CD4-positive, alpha-beta T cell treated with Interleukin-6 for 4 hours (primary cell): ENCODE data around the gene THTPA.
A peak's percentile ranks its signal among the peaks of the same experiment; 100 is the strongest.

Experiments used
- DNase-seq: peaks from one replicate; pipeline ENCODE4 v3.0.0-alpha.2; 2020; ENCODE audit warnings: mixed read lengths

The THTPA gene

DNA sequence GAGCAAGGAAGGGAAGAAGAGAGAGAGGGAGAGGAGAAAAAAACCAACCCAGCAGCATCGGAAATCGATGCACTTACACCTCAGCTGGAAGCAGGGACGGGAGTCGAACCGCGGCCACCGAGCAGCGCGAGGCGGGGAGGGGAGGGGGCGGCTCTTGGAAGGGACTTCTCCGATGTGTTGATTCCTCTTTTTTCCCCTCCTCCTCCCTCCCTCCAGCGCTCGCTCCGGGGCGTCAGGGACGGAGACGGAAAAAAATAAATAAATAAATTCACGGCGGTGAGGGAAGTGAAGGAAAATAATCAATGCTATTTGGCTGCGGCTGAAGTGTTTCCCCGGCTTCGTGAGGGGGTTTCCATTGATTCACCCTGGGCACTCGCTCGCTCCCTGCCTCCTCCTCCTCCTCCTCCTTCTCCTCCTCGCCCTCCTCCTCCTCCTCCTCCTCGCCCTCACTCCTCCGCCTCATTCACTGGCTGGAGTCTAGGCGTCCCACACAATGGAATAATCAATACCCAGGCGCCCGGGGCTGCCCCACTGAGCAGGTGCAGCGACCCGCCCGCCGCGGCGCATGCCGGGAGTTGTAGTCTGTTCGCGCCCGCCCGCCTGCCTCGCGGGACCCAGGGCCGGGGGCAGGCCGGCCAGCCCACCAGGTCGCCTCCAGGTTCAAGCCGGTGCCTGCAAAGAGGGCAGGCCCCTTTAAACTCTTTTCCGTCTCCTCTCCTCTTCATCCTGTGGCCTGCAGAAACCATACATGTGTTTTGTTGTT lies 4.6 kb upstream of the THTPA start, which contains the start of gene ZFHX2:
Gene ZFHX2, minus strand, starts transcription at position 500 of the 763 bp plus-strand sequence. CDS start 16,440 bp downstream, outside the sequence.
- DNase-seq, result peak; percentile 81

DNA sequence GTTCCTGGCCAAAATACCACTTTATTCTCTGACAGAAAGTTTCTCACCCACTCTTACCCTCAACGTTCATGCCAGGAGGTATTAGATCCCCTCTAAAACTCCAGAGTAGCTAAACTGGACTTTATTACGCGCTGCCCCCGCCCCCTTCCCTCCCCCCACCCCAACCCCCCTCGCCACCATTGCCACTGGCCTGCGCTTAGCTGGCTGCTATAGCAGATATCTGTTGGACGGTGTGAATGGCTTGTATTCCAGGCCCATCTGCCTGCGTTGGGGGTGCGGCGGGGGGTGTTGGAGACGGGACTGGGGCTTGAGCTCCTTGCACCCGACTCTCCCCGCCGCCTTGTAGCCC lies 564 bp upstream of the THTPA start:
- no peak for DNase-seq

DNA sequence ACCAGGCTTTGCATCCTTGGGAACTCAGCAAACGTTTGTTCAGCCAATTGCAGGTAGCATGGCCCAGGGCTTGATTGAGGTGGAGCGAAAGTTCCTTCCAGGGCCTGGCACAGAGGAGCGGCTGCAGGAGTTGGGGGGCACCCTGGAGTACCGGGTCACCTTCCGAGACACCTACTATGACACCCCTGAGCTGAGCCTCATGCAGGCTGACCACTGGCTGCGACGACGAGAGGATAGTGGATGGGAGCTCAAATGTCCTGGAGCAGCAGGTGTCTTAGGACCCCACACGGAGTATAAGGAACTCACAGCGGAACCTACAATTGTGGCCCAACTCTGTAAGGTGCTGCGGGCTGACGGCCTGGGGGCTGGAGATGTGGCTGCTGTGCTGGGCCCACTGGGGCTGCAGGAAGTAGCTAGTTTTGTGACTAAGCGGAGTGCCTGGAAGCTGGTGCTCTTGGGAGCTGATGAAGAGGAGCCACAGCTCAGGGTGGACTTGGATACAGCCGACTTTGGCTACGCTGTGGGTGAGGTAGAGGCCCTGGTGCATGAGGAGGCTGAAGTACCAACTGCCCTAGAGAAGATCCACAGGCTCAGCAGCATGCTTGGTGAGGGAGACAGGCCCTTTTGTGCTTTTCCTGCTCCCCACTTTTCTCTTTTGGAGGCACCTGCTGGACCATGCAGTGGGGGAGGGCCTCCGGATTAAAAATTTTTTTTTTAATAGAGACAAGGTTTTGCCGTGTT lies 799 bp downstream of the THTPA start:
- no peak for DNase-seq

DNA sequence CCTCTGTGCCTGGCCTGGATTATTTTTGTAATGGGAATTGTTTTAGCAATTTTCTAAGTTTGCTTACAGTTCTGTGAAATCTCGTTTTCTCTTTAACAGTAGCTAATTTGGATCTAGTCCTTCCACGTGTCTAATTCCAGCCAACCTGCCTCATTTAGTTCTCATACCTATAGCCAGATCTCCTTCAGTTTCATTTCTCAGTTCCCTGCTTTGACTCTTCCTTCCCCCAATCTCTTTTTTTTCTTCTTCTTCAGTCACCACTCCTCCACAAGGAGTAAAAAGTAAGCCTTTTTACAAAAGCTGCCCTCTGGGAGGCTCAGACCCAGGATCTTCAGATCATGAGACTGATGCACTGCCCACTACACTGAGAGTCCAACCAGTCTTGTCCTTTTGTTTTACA lies 1.4 kb downstream of the THTPA start:
- DNase-seq, result no peak

DNA sequence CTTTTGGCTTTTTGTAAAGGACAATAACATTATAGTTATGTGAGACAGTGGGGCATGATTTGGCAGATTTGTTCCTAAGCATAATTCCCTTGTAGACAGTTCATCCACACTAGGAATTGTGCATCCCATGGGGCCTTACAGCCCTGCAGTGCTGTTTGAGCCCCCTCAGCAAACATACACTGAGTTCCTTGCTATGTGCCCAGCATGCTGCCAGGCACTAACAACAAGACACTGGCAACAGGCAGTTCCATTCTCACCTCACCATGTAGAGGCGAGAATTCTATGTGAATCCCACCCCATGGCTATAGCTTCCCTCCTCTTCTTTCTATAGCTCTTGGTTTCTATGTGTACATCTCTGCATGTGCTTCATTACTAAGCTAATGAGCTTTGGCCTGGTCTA lies 1.9 kb downstream of the THTPA start:
- no peak for DNase-seq

DNA sequence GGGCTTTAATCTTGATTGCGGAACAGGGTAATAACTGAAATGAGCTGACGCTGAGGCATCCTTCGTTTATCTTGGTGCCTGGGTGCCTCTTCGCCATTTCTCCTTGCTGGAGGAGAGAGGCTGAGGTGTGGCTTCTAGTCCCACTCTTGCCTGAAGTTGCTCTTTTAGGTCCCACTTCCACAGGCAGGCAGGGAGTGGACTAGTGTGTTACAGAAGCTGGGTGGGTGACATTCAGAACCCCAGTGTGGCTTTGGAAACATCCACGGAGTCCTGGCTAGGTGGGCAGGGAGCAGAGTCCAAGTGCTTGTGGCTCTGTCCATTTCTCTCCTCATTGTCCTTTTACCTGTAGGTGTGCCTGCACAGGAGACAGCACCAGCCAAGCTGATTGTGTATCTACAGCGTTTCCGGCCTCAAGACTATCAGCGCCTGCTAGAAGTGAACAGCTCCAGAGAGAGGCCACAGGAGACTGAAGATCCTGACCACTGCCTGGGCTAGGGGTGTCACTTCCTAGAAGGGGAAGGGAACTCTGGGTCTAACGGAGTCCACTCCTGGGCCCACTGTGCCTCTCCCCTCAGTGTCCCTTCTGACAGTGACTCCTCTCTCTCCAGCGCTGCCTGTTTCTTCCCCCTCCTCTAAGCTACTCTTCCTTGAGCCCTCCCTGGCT lies 2.4 kb downstream of the THTPA start:
- DNase-seq, result no peak

DNA sequence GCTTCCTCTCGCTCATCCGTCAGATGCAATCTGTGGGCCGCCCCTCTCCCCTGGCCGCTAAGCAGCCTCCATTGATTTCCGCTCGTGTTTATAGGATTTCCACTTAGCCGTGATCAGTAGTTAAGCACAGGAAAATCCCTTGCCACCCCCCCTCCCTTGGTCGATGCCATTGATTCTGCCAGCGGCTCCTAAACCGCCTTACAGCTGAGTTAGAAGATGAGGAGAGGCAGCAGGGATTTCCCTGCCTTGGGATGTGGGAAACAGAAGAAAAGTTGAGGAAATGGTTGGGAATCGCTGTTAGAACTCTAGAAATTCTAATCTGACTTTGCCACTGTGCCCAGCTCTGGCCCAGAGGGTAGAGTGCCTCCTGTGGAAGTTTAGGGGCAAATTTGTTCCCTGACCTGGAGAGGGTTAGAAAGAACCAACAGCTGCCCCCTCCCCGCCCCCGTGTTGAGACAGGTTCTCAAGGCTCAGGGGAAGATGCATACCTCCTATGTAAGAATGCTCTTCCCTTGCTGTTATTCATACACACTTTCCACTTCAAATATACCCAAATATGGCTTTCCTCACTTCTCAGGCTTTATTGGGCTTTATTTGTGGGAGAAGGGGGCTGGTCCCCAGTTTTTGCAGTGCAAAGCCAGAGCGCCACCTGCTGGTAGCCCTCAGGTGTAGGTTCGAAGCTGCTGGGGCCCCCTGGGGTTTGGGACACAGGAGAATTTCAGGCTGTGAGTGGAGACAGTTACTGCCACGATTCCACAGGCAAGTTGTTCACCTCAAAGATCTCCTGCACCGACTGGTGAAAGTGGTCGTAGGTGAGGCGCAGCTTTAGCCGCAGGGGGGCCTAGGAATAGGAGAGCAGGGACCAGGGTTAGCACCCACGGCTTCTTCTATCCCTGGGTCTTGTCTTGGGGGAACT lies 3.2 kb downstream of the THTPA start:
- DNase-seq, result peak; percentile 78

DNA sequence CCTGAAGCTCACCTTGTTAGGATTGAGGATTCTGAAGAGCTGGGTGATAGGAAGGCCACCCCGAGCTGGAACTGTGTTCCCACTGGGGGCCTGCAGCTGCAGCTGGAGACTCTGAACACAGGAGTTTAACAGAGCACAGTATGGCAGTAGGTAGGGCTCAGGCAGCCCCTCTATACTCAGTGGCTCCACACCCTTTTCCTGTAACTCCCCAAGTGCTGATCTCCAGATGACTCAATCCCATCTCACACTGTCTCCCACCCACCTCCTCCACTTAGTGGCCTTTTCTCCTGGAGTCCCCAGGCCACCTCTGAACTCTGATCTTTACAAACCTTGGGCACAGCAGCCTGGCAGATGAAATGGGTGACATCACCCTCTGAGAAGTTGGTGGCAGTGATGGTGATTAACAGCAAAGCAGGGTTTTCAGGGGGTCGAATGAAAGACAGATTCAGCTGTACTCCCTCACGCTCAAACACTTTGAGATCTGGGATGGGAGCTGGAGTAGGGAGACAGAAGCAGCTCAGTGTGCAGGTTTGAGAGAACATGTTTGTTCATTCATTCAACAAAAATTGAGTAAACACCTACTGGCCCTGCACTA lies 4.0 kb downstream of the THTPA start:
- no peak for DNase-seq

DNA sequence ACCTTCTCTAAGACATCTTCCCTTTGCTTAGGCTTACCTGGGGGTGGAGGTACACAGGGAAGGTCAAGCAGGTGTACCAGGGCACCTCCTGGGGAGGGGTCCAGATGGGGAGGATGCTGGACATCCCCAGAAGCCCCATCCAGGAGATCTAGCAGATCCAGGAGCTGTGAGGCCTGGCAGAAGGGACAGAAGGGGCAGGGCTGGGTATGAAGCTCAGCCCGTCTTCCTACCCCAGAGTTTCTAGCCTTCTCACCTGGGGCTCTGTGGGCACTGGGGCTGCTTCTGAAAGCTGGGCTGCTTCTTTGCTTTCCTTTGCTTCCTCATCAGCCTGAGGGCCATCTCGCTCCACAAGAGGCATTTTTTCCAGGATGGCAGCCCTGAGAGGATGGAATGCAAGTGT lies 5.2 kb downstream of the THTPA start:
- no peak for DNase-seq

DNA sequence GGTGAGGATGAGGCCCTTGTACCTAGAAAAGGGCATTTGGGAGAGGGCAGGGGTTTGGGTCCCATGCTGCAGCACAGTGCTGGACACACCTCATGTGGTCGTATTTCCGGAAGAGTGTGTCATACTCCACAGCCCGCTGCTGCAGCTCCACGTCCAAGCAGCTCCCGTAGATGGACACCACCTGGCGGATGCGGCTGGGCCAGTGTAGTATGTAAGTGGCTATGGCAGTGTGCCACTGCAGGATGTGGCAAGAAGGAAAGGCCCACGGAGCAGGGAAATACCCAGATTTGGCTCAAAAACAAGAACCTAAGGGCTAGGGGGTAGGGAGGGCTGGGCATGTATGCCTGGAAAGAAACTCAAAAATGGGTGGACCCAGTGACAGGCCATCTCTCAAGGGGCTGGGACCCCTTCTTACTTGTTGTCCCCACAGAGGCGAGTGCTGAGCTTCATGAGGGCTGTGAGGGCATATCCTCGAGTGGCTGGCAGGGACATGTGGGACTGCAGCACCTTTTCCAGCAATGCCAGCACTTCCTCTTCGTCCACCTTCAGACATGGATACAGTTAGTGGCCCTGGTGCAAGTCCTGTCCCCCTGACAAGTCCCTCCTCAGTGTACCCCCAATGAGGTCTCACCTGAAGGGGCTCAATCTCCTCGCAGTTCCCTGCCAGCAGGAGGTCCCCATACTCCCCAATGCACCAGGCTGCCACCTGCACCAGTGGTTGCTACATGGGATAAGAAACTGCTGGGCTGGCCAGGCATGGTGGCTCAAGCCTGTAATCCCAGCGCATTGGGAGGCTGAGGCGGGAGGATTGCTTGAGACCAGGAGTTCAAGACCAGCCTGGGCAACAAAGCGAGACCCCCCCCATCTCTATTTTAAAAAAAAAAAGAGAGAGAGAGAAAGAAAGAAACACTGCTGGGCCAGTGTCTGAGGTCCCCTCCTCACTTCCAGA lies 6.1 kb downstream of the THTPA start:
- no peak for DNase-seq

DNA sequence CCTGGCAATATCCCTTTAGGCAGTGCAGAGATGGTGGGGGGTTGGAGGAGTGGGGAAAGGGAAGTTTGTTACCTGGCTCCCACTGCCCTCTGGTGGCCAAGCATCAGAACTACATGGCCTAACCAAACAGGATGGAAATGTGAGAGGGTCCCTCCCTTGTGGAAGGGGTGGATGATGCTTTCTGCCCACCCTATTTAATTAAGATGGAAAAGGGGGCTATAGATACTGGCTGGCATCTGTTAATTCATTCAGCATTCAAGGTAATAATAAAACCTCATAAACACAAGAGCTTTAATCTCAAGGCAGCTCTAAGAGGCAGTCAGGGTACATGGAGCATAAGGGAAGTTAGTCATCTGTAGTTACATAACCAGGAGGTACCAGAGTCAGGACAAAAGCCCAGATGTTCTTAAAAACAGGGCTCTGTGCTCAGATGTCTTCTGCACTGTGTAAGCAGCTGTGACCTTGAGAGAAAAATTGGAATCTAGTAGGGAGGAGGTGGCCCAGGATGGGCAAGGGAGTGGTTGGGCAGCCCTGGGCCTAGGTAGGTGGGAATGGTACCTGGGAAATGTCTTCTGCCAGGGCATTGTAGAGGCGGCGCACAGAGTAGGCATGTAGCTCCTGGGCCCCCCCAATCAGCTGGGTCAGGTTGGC lies 6.9 kb downstream of the THTPA start:
- DNase-seq, result peak; percentile 69

DNA sequence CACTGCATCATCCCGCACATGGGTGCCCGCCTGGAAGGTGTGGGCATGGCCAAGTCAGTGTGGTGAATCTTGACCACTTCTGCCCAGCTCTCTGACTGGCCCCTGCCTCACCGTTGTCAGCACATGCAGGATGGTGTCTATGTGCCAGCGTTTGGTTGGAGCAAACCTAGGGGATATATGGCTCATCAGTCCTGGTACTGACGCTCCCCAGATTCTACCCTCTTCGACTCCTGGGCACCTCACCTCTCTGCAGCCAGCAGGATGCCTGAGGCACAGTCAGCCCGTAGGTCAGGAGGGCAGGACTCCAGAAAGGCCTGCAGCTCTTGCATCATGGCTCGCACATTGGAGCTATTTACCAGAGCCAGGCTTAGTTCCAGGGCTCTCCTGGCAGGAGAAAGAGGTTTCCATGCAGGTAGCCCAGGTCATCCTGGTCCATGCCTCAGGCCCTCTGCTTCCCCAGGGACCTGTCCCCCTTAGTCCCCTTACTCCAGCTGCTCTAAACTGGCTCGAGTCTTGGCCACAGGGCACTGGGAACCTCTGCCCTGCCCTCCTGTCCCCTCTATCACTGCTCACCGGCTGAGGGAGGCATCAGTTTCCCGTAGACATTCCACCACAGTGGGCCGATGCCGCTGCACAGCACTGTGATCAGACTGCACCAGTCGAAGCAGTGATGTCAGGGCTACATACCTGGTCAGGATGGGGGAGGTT lies 7.6 kb downstream of the THTPA start:
- DNase-seq, result no peak

DNA sequence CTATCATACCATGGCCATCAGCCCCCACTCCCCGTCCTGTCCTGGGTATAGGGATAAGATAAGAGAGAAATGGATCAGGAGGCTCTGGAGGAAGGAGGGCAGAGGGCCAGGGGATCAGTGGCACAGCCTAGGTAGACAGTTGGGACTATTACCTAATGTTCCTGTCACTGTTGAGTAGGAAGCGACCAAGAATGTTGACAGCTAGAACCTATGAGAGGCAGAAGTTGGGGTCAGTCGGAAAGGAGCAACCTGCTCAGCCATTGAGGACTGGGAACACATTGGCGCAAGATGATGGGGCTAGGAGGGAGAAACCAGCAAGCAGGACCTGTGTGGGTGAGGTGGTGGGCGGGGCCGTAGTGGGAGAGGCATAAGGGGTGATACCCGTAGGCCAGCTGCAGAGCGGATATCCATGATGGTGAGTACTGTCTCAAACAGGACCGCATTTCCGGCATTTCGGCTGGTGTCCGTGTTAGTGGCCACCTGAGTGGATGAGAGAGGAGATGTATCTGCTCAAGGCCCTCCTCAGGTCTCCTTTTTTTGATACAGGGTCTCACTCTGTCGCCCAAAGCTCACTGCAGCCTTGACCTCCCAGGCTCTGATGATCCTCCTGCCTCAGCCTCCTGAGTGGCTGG lies 8.2 kb downstream of the THTPA start:
- DNase-seq, result no peak

DNA sequence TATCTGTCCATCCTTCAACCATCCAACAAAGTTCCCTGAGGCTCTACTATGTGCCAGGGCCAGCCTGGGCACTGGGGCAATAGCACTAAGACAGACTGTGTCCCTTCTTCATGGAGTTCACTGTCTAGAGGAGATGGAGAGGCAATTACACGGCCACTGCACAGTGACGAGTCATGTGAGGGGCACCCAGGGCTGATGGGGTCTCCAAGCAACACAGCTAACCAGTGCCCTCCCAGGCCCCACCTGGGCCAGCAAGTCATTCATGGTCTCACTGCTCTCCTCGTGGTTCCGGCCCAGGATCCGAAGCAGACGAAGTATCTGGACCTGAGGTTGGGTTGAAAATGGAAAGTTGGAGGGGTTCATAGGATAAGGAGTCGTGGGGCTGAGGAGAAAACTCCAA lies 8.8 kb downstream of the THTPA start:
- DNase-seq, result no peak

DNA sequence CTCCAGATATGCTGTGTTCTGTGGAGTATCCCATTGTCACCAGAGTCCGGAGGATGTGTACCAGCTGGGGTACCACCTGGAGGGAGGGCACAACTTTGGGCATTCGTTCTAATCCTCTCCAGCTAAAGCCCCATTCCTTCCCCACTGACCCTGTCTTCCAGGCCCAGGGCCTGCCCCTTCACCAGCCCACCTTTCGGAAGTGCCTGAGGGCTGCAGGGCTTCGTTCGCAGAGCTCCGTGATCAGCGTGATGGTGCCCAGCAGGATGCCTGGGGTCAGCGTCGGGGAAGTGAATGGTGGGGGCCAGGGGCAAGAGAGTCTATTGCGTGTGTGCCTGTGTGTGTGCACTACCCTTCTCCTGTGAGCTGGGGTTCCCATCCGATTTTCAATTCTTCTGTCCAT lies 9.6 kb downstream of the THTPA start:
- DNase-seq, result no peak

DNA sequence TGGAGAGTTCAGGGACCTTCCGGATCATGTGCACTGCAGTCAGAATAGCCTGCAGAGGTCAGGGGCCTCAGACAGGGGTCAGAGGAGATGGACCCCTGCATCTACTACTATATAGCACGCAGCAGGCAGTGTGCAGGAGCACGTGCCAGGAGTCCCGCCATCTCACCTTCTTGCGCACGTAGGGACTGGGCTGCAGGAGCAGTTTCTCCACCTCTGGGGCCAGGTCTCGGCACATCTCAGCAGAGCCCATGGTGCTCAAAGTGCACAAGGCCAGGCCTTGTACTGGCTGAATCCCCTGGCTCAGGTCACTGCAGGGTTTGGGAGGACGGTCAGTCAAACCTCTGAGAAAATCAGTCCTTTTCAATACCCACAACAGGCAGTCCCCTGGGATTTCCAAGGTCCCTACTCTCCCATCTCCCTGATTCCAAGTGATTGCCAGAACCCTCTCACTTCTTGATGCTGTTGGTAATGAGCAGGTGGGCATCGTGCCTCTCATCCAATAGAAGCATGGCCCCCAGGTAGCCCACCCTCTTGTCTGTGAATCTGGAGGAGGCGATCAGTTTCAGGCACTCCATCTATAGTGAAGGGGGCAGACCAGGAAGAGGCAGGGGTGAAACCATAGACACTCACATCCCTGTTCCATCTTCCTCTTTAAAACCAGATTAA lies 10.2 kb downstream of the THTPA start:
- DNase-seq, result no peak

DNA sequence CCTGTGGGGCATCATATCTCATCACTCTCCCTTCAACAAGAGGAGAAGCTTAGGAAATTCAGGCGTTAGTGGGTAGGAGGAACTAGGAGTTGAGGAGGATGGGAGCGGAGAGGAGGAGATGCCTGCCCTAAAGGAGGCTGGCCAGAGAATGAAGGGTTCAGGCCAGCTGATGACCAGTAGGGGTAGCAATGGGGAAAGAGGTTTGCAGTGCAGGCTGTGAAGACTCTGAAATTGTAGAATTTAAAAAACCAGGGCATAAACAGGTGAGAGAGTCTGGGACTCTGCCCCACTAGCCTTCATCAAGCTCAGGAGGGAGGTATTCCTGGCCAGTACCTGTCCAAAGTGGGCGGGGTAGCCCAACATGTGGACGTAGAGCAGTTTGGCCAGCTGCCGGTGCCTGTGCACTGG lies 10.7 kb downstream of the THTPA start:
- DNase-seq, result no peak

DNA sequence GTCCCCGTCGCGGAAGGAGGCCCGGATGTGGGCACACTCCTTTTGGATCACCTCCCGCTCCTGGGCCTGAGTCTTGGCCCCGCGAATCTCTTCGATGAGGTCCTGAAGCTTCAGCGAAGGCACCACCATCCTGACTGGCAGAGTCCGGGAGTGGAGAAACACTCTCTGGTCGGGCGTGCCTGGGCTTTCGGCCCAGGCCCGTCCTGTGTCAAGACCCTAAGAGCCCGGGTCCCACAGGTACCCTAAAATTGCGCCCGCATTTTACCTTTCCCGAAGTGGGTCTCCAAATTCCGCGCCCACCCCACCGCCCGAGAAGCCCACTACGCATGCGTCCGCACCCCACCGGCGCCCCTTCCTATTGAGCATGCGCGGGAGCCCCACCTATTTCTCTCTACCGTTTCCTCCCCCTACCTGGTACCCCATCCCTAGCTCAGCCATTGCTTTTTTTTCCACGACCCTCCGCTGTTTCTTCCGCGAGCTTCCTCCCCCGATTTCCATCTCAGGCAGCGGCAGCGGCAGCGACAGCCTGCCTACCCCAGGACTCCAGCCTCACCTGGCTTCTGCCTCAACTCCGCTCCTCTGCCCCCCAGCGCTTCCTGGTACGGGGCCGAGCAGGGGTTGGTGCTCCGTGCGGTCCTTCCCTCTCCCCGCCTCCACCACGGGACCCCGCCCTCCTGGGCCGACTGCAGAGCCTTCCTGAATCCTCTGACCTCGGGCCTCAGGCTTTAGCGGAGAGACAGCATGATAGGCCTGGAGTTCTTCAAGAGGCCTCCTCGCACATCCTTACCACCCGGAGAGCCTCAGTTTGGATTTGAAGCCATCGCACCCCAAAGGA lies 11.3 kb downstream of the THTPA start, which contains the start of gene AP1G2:
Gene AP1G2, minus strand, starts transcription at position 606 of the 835 bp plus-strand sequence. Its CDS starts 477 bp downstream, at position 129.
- peak; percentile 95 for DNase-seq
